ENCODE measurements around the gene SRCAP.
A peak's percentile ranks its signal among the peaks of the same experiment; 100 is the strongest.
"Not testable (repeated sequence)": the region's sequence is repeated elsewhere in the genome, so short reads cannot be mapped to it uniquely, and the experiment has no call there.

The SRCAP gene

GRCh38 chr16:30664616-30665109 is 34.3 kb upstream of the SRCAP start:
- no peak for DNase-seq

- DNase-seq = no peak
These were observed 33.7 kb upstream of the SRCAP start for GRCh38 chr16:30665155-30665829.

GRCh38 chr16:30665830-30666190 is 33.2 kb upstream of the SRCAP start:
- no peak for DNase-seq

- DNase-seq = no peak
These were observed 32.3 kb upstream of the SRCAP start for GRCh38 chr16:30666681-30667080.

GRCh38 chr16:30667361-30667905 is 31.5 kb upstream of the SRCAP start:
- DNase-seq = no peak

GRCh38 chr16:30668393-30668792 is 30.6 kb upstream of the SRCAP start:
- no peak for DNase-seq

- DNase-seq = no peak
These were observed 29.7 kb upstream of the SRCAP start for GRCh38 chr16:30669026-30669902.

- no peak for DNase-seq
These were observed 28.8 kb upstream of the SRCAP start for GRCh38 chr16:30669903-30670824.

GRCh38 chr16:30675143-30675542 is 23.8 kb upstream of the SRCAP start:
- no peak for DNase-seq

GRCh38 chr16:30677931-30678585 is 20.9 kb upstream of the SRCAP start:
- DNase-seq = no peak

- no peak for DNase-seq
These were observed 20.4 kb upstream of the SRCAP start for GRCh38 chr16:30678586-30678970.

GRCh38 chr16:30680326-30680725 is 18.6 kb upstream of the SRCAP start:
- DNase-seq = no peak

- no peak for DNase-seq
These were observed 10.3 kb upstream of the SRCAP start for GRCh38 chr16:30688701-30689100.

- DNase-seq = no peak
These were observed 7.1 kb upstream of the SRCAP start for GRCh38 chr16:30691907-30692306.

- DNase-seq = no peak
These were observed 6.4 kb upstream of the SRCAP start for GRCh38 chr16:30692396-30693064.

- no peak for DNase-seq
These were observed 3.9 kb upstream of the SRCAP start for GRCh38 chr16:30694926-30695693.

GRCh38 chr16:30696646-30697045 is 2.3 kb upstream of the SRCAP start:
- not testable (repeated sequence) for DNase-seq

- peak; percentile 85 for DNase-seq
These were observed 1.5 kb upstream of the SRCAP start for GRCh38 chr16:30697264-30698138.

GRCh38 chr16:30698139-30698815 is 694 bp upstream of the SRCAP start:
- DNase-seq = peak; percentile 60

All from NCI-H748 treated with DMSO at 0.1 percent for 48 hours (cell line).